HCT116 (cell line): ENCODE measurements around the gene ERBB3. TPM values are rescaled to one million over a fixed set of nuclear protein-coding genes. Genes with fewer than 3 reads are reported as not detected.

Experiments
- ATAC-seq: fragments of 200-7000 bp; cut with Tn5 transposase; 2 replicates; pipeline ENCODE4 v1.9.1; 2020; ENCODE audit warnings: mild to moderate bottlenecking, moderate library complexity
- BruUV-seq: library from RNA; stranded (reverse); fragments of 400-500 nt; replicated peaks from 2 replicates; lab custom pipeline; 2021; lab: Mats Ljungman, UMichigan
- CTCF ChIA-PET: fragments of 300-600 bp; sonication (Branson Sonifier 250); formaldehyde crosslinking; loops from one replicate; lab custom pipeline; 2021; ENCODE audit warnings: antibody characterized with exemption; lab: Charles Lee
- POLR2A ChIA-PET: fragments of 300-600, 350-600 bp; sonication (Branson Sonifier 250); formaldehyde crosslinking; loops from one replicate; lab custom pipeline; 2021; ENCODE audit warnings: antibody characterized with exemption; lab: Charles Lee
- RAD21 ChIA-PET, 2 experiments: fragments of 300-600 bp; sonication (Branson Sonifier 250); formaldehyde crosslinking; loops; one replicate each; lab custom pipeline; 2023; ENCODE audit warnings: low total read pairs in 2 of 2; ENCODE audit not compliant: uncharacterized antibody in 2 of 2, unreplicated experiment in 2 of 2, low non-redundant PET in 1 of 2; lab: Charles Lee
- DNase-seq: peaks from one replicate; pipeline ENCODE4 v3.0.0-alpha.2; 2010; ENCODE audit warnings: low read depth, low spot score
- H2AFZ ChIP-seq: fragments of 200-600 bp; shearing (Covaris generic), sonication (generic); 2 replicates; pipeline ENCODE4 v1.6.1; 2017; ENCODE audit warnings: low read depth, mixed run types, mixed read lengths, antibody characterized with exemption, low read length; ENCODE audit not compliant: poor library complexity, severe bottlenecking
- H3K27ac ChIP-seq: 2 replicates; pipeline ENCODE4 v1.5.1; 2012; ENCODE audit warnings: low read depth, low read length
- H3K27me3 ChIP-seq: fragments of 200-600 bp; sonication (generic); 2 replicates; pipeline ENCODE4 v1.6.1; 2016; ENCODE audit warnings: mixed run types, low read length, mixed read lengths; ENCODE audit not compliant: insufficient read depth
- H3K36me3 ChIP-seq, 2 experiments: fragments of 200-500 bp in 1 of 2; fragments of 200-600 bp in 1 of 2; sonication (Bioruptor generic) in 1 of 2; sonication (generic) in 1 of 2; 2 replicates each; pipeline versions ENCODE4 v1.5.1 to v1.6.1; 2014 to 2016; ENCODE audit warnings: low read length in 2 of 2, inconsistent platforms in 1 of 2, mixed read lengths in 1 of 2, mixed run types in 1 of 2; ENCODE audit not compliant: insufficient read depth in 2 of 2, control insufficient read depth in 1 of 2
- H3K4me1 ChIP-seq, 2 experiments: fragments of 200-600 bp in 1 of 2; sonication (generic) in 1 of 2; 2 replicates each; pipeline versions ENCODE4 v1.5.1 to v1.6.1; 2012 to 2017; ENCODE audit warnings: low read length in 2 of 2, inconsistent platforms in 1 of 2, mild to moderate bottlenecking in 1 of 2, mixed read lengths in 1 of 2, mixed run types in 1 of 2, moderate library complexity in 1 of 2; ENCODE audit not compliant: insufficient read depth in 2 of 2, control insufficient read depth in 1 of 2
- H3K4me2 ChIP-seq: fragments of 200-600 bp; sonication (generic); 2 replicates; pipeline ENCODE4 v1.6.1; 2017; ENCODE audit warnings: mixed run types, low read length, mixed read lengths
- H3K4me3 ChIP-seq, 2 experiments: fragments of 200-600 bp in 1 of 2; sonication (generic) in 1 of 2; replicated peaks in 1 of 2; 2 replicates each; pipeline ENCODE4 v1.5.1; 2011 to 2016; ENCODE audit warnings: low read length in 2 of 2, control low read depth in 1 of 2, low read depth in 1 of 2, mild to moderate bottlenecking in 1 of 2, mixed read lengths in 1 of 2, mixed run types in 1 of 2
- H3K79me2 ChIP-seq: fragments of 200-600 bp; sonication (generic); 2 replicates; pipeline ENCODE4 v1.6.1; 2017; ENCODE audit warnings: mild to moderate bottlenecking, mixed run types, low read length, moderate library complexity, mixed read lengths; ENCODE audit not compliant: insufficient read depth
- H3K9ac ChIP-seq: fragments of 200-600 bp; sonication (generic); 2 replicates; pipeline ENCODE4 v1.6.1; 2016; ENCODE audit warnings: low read length, mixed read lengths
- H3K9me2 ChIP-seq: fragments of 200-600 bp; sonication (generic), shearing (Covaris generic); 2 replicates; pipeline ENCODE4 v1.6.1; 2017; ENCODE audit warnings: mixed run types, mild to moderate bottlenecking, moderate library complexity; ENCODE audit not compliant: insufficient read depth
- H3K9me3 ChIP-seq, 2 experiments: fragments of 200-500 bp in 1 of 2; fragments of 200-600 bp in 1 of 2; sonication (Bioruptor generic) in 1 of 2; sonication (generic) in 1 of 2; 2 replicates each; pipeline ENCODE4 v1.6.1; 2014 to 2017; ENCODE audit warnings: low read length in 2 of 2, mixed read lengths in 2 of 2, inconsistent platforms in 1 of 2, low read depth in 1 of 2, mild to moderate bottlenecking in 1 of 2, mixed run types in 1 of 2, moderate library complexity in 1 of 2; ENCODE audit not compliant: control insufficient read depth in 1 of 2, insufficient read depth in 1 of 2
- H4K20me1 ChIP-seq: fragments of 200-600 bp; sonication (generic), shearing (Covaris generic); 2 replicates; pipeline ENCODE4 v1.6.1; 2017; ENCODE audit warnings: mixed run types, mild to moderate bottlenecking, moderate library complexity; ENCODE audit not compliant: insufficient read depth
- ATF3 ChIP-seq: IDR thresholded peaks from 2 replicates; pipeline ENCODE4 v1.6.1; 2012
- EGR1 ChIP-seq: IDR thresholded peaks from 2 replicates; pipeline ENCODE4 v1.6.1; 2012; ENCODE audit warnings: low read depth
- JUND ChIP-seq: IDR thresholded peaks from 2 replicates; pipeline ENCODE4 v1.6.1; 2012
- MAX ChIP-seq: IDR thresholded peaks from 2 replicates; pipeline ENCODE4 v1.6.1; 2012
- POLR2AphosphoS5 ChIP-seq: IDR thresholded peaks from 2 replicates; pipeline ENCODE4 v1.6.1; 2011; ENCODE audit warnings: mild to moderate bottlenecking, low read depth, low read length, moderate library complexity
- RAD21 ChIP-seq: IDR thresholded peaks from 2 replicates; pipeline ENCODE4 v1.6.1; 2012; ENCODE audit warnings: low read depth, mild to moderate bottlenecking
- ZFX ChIP-seq: fragments of 450-650 bp; IDR thresholded peaks from 2 replicates; pipeline ENCODE4 v1.6.1; 2017
- intact Hi-C: fragments of 100-400 bp; cut with micrococcal nuclease; formaldehyde crosslinking; loops from 2 replicates; pipeline ENCODE4 v1.10.0; 2022
- total RNA-seq: library from RNA; stranded (reverse); gene quantifications from one replicate; pipeline ENCODE4 v1.2.1, GENCODE V29; 2021; ENCODE audit not compliant: unreplicated experiment

Gene ERBB3
- total RNA-seq, 1 experiment from 2014 or later = 39.7 TPM

GRCh38 chr12:56104109-56104814, 24.3 kb downstream of the ERBB3 start, which contains the start of gene PA2G4 (continued):
- TF ChIP-seq MAX (peak; percentile 95), ATF3 (no peak), RAD21 (no peak), ZFX (peak; percentile 81), EGR1 (no peak), JUND (no peak)

GRCh38 chr12:56104815-56105608, 25.0 kb downstream of the ERBB3 start:
- RAD21 ChIA-PET = interaction anchor here in 1 of 2 experiments (0.6 to 1.0 kb wide), 2 partner anchors 24 to 999 kb away, joined by 3 read pairs; no protein-coding TSS in a partner anchor
- Histone ChIP-seq H3K27me3 (no peaks in the 10 kb centered on the region), H3K4me1 (peaks cover 9 to 26% of the 10 kb centered on the region in 2 experiments), H3K79me2 (peaks cover 55% of the 10 kb centered on the region), H3K4me2 (peak overlapping the region; percentile 93), H3K27ac (peak overlapping the region; percentile 94), H3K9me2 (no peaks in the 10 kb centered on the region), H3K4me3 (peak overlapping the region; percentile 88 to 98), H3K9me3 (no peaks in the 10 kb centered on the region), H2AFZ (no peak overlapping the region), H3K9ac (peak overlapping the region; percentile 100), H3K36me3 (peaks cover 33 to 52% of the 10 kb centered on the region in 2 experiments), H4K20me1 (peaks cover 7% of the 10 kb centered on the region; the same call in 1 of the 2 replicates)
- DNase-seq (no peak), ATAC-seq (peak; percentile 18)
- intact Hi-C loops = loop anchor here (1.0 to 2.0 kb wide), 3 partner anchors 11 to 58 kb away; partner anchors contain the start of gene RPL41
- POLR2A ChIA-PET = interaction anchor here (0.8 to 2.6 kb wide), 19 partner anchors 8 to 255 kb away, joined by 3 to 75 read pairs (median 5); partner anchors contain the start of genes ESYT1, MYL6B, RNF41 and RPL41
- TF ChIP-seq EGR1 = no peak
- peak; percentile 76 for TF ChIP-seq MAX
- peak; percentile 59 for TF ChIP-seq ZFX
- TF ChIP-seq POLR2AphosphoS5 = 0 out of 2 replicates have a peak, but pooled peaks have one; percentile 5
- CTCF ChIA-PET = interaction anchor here (0.9 to 1.6 kb wide), 7 partner anchors 10 to 367 kb away, joined by 3 to 13 read pairs (median 4); partner anchors contain the start of genes ERBB3 and ESYT1
- no TSS peak for BruUV-seq
